A549 treated with AZD9567 at 1 μM for 4 hours (cell line): ENCODE results near the gene APC2. TPM values are rescaled to one million over a fixed set of nuclear protein-coding genes. Genes with fewer than 3 reads are reported as not detected.

ENCODE experiments used
- total RNA-seq: library from RNA; stranded (reverse); fragments of 200-300 nt; extraction: Qiagen RNA extraction; gene quantifications from 5 replicates; pipeline ENCODE4 v1.2.3, GENCODE V29; 2022; ENCODE audit not compliant: insufficient read depth

APC2 gene
- total RNA-seq: 1.5 to 8.3 TPM (median 1.8 TPM) in 5 replicates

GRCh38 chr19:1449467-1450442, at the start of gene APC2:
Gene APC2 (plus strand): TSS chr19:1450121. CDS start chr19:1453002, 2,881 bp downstream.

DNA sequence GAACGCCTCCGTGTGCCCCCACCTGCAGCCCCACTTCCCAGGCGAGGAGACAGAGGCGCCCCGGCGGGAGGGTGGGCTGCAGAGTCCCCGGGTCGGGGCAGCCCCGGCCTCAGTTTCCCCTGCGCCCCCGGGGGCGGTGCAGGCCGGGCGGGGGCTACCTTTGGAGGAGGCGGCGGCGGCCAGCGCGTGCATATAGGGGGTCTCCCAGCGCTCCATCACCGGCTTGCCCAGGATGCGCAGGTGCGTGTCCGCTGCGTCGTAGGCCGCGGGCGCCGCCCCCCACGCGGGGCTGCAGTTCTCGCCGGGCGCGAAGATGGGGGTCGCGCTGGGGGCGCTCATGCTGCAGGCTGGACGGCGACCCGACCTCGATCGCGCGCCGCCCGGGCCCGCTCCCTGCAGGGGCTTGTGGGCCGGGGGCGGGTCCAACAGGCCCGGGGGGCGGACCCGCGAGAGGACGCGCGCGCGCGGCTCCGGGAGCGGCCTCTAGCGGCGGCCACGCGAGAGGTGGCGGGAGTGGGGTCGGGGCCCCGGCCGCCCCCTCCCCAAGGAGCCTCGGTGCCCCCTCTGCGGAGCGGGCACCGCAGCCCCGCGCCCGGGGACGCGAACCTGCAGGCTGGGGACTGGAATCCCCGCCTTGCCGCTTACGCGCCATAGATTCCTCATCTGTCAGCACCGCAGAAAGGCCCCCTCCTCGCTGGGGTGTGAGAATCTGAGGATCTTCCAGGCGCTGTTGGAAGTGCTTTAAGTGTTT, 48.6 kb upstream of the APC2 start, which contains the start of gene GAMT:
GAMT (minus strand) TSS at position 405 of the 751 bp plus-strand sequence; CDS start at position 339, 66 bp downstream.

GRCh38 chr19:1407528-1408299, 42.2 kb upstream of the APC2 start, which contains the start of gene DAZAP1:
Gene DAZAP1 (plus strand): TSS chr19:1407586. CDS start chr19:1407774, 188 bp downstream.

GRCh38 chr19:1438035-1438932, 11.6 kb upstream of the APC2 start, which contains the start of gene RPS15:
Gene RPS15 (plus strand): TSS chr19:1438396. CDS start chr19:1438426, 30 bp downstream.

GRCh38 chr19:1478934-1479707, 29.2 kb downstream of the APC2 start, which contains the start of gene C19orf25:
Gene C19orf25 (minus strand): TSS chr19:1479215. CDS start chr19:1478903, 312 bp downstream.

GRCh38 chr19:1490311-1491113, 40.6 kb downstream of the APC2 start, which contains the start of gene PCSK4:
Gene PCSK4 (minus strand): TSS chr19:1490350. CDS start chr19:1490346, 4 bp downstream.

DNA sequence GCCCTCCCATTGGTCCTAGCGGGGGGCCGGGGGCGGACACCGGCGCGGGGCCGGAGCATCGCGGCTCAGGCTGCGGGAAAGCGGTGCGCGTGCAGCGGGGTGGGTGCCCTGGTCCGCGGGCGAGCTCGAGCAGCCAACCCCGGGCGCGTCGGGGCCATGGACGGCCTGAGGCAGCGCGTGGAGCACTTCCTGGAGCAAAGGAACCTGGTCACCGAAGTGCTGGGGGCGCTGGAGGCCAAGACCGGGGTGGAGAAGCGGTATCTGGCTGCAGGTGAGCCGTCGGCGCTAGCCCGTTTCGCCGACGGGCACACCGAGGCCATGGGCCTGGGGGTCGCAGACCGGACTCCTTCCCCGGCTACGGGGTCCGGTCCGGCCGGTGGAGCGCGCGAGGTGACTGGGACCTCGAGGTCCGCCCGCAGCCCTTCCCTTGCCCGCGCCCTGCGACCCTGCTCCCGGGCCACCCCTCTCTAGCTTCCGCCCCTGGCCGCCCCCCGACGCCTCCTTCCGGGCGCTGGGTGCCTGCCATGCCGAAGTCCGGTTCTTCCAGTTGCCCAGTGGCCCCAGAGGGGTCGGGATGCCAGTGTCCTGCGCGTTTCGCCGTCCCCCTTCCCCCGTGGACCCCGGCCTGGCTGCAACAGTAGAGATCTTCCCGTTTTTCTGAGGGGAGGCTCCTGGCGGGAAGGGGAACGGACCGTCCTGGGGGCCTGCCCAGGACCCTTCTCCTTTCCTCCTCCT, 41.4 kb downstream of the APC2 start, which contains the start of gene REEP6:
REEP6 (plus strand) TSS at position 68 of the 735 bp plus-strand sequence; CDS start at position 157, 89 bp downstream.

GRCh38 chr19:1512671-1513498, 63.0 kb downstream of the APC2 start, which contains the start of gene ADAMTSL5:
Gene ADAMTSL5 (minus strand): TSS chr19:1513019. CDS start chr19:1510943, 2,076 bp downstream.

Other genes starting within 250 kb of the APC2 start
- 23.6 to 38.2 TPM (median 35.2 TPM) in 5 replicates for gene STK11, start 244.3 kb upstream of the APC2 start, total RNA-seq
- 4.1 to 4.9 TPM (median 4.9 TPM) in 5 replicates for gene CBARP, start 212.1 kb upstream of the APC2 start, total RNA-seq
- 73.2 to 172 TPM (median 163 TPM) in 5 replicates for gene ATP5F1D, start 208.4 kb upstream of the APC2 start, total RNA-seq
- gene MIDN, start 201.5 kb upstream of the APC2 start, total RNA-seq: 37.1 to 51.8 TPM (median 48.1 TPM) in 5 replicates
- 117 to 198 TPM (median 123 TPM) in 5 replicates for gene CIRBP, start 180.8 kb upstream of the APC2 start, total RNA-seq
- 41.0 to 95.6 TPM (median 76.7 TPM) in 5 replicates for gene FAM174C, start 174.6 kb upstream of the APC2 start, total RNA-seq
- 1.1 to 2.1 TPM (median 1.6 TPM) in 4 of 5 replicates, not detected in the other for gene EFNA2, start 164.2 kb upstream of the APC2 start, total RNA-seq
- 72.8 to 98.9 TPM (median 75.7 TPM) in 5 replicates for gene NDUFS7, start 66.2 kb upstream of the APC2 start, total RNA-seq
- gene GAMT, start 48.6 kb upstream of the APC2 start, total RNA-seq: 32.7 to 46.1 TPM (median 41.7 TPM) in 5 replicates
- gene DAZAP1, start 42.5 kb upstream of the APC2 start, total RNA-seq: 66.2 to 95.9 TPM (median 93.7 TPM) in 5 replicates
- gene RPS15, start 11.7 kb upstream of the APC2 start, total RNA-seq: 1,367 to 2,061 TPM (median 1,872 TPM) in 5 replicates
- gene C19orf25, start 29.1 kb downstream of the APC2 start, total RNA-seq: 10.1 to 21.7 TPM (median 20.5 TPM) in 5 replicates
- gene PCSK4, start 40.2 kb downstream of the APC2 start, total RNA-seq: 0.73 to 1.1 TPM (median 0.99 TPM) in 4 of 5 replicates, not detected in the other
- 4.8 to 6.0 TPM (median 5.1 TPM) in 5 replicates for gene REEP6, start 41.1 kb downstream of the APC2 start, total RNA-seq
- 3.1 to 7.3 TPM (median 3.5 TPM) in 5 replicates for gene ADAMTSL5, start 62.9 kb downstream of the APC2 start, total RNA-seq
- gene PLK5, start 74.0 kb downstream of the APC2 start, total RNA-seq: 0.03 to 0.06 TPM (median 0.03 TPM) in 3 of 5 replicates, not detected in the others
- 5.3 to 12.8 TPM (median 11.7 TPM) in 5 replicates for gene MEX3D, start 118.2 kb downstream of the APC2 start, total RNA-seq
- gene MBD3, start 142.7 kb downstream of the APC2 start, total RNA-seq: 33.3 to 54.0 TPM (median 45.6 TPM) in 5 replicates
- 117 to 187 TPM (median 177 TPM) in 5 replicates for gene UQCR11, start 155.3 kb downstream of the APC2 start, total RNA-seq
- gene TCF3, start 202.5 kb downstream of the APC2 start, total RNA-seq: 55.6 to 70.1 TPM (median 64.7 TPM) in 5 replicates